HEK293T (cell line): ENCODE measurements around the gene PRKAR1B.

Experiments
- CTBP1 ChIP-seq: fragments of 450-650 bp; IDR thresholded peaks from 2 replicates; pipeline ENCODE4 v1.6.1; 2016; ENCODE audit warnings: borderline replicate concordance
- FOXK2 ChIP-seq: fragments of 450-650 bp; IDR thresholded peaks from 2 replicates; pipeline ENCODE4 v1.6.1; 2016; ENCODE audit warnings: mild to moderate bottlenecking
- FOXM1 ChIP-seq: fragments of 450-650 bp; IDR thresholded peaks from 2 replicates; pipeline ENCODE4 v1.6.1; 2017; ENCODE audit warnings: mild to moderate bottlenecking, borderline replicate concordance
- HDGF ChIP-seq: fragments of 450-650 bp; IDR thresholded peaks from 2 replicates; pipeline ENCODE4 v1.6.1; 2017; ENCODE audit warnings: antibody characterized with exemption, borderline replicate concordance
- SUZ12 ChIP-seq: fragments of 450-650 bp; IDR thresholded peaks from 2 replicates; pipeline ENCODE4 v1.6.1; 2016; ENCODE audit warnings: mild to moderate bottlenecking
- ZNF384 ChIP-seq: fragments of 450-650 bp; IDR thresholded peaks from 2 replicates; pipeline ENCODE4 v1.6.1; 2016

GRCh38 chr7:504221-505111, 222.6 kb downstream of the PRKAR1B start:
- TF ChIP-seq ZNF384 (no peak), FOXK2 (no peak), HDGF (no peak), FOXM1 (no peak), CTBP1 (no peak), SUZ12 (no peak)
